GM18867 (cell line): ENCODE measurements around the gene ATP6V1D.
"Not testable (repeated sequence)": the region's sequence is repeated elsewhere in the genome, so short reads cannot be mapped to it uniquely, and the experiment has no call there.

Experiments used
- ATAC-seq: cut with Tn5 transposase; IDR thresholded peaks from one replicate; pipeline ENCODE4 v1.9.1; 2021; ENCODE audit warnings: mild to moderate bottlenecking, moderate library complexity; ENCODE audit not compliant: unreplicated experiment

ATP6V1D gene

GRCh38 chr14:67371247-67372148 is 11.9 kb upstream of the ATP6V1D start:
- ATAC-seq, result no peak

DNA sequence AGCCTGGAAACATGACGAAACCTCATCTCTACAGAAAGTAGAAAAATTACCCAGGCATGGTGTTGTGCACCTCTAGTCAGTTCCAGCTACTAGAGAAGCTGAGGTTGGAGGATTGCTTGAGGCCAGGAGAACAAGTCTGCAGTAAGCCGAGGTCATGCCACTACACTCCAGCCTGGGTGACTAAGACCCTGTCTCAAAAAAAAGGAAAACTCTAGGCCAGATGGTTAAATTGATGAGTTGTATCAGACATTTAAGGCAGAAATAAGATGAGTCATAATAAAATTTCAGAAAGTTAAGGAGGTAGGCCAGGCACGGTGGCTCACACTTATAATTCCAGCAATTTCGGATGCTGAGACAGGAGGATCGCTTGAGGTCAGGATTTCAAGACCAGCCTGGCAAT is 11.2 kb upstream of the ATP6V1D start:
- no peak for ATAC-seq

GRCh38 chr14:67365476-67365875 is 5.9 kb upstream of the ATP6V1D start:
- peak; percentile 78 for ATAC-seq

GRCh38 chr14:67360470-67361206 is 1.0 kb upstream of the ATP6V1D start:
- ATAC-seq, result peak; percentile 26

DNA sequence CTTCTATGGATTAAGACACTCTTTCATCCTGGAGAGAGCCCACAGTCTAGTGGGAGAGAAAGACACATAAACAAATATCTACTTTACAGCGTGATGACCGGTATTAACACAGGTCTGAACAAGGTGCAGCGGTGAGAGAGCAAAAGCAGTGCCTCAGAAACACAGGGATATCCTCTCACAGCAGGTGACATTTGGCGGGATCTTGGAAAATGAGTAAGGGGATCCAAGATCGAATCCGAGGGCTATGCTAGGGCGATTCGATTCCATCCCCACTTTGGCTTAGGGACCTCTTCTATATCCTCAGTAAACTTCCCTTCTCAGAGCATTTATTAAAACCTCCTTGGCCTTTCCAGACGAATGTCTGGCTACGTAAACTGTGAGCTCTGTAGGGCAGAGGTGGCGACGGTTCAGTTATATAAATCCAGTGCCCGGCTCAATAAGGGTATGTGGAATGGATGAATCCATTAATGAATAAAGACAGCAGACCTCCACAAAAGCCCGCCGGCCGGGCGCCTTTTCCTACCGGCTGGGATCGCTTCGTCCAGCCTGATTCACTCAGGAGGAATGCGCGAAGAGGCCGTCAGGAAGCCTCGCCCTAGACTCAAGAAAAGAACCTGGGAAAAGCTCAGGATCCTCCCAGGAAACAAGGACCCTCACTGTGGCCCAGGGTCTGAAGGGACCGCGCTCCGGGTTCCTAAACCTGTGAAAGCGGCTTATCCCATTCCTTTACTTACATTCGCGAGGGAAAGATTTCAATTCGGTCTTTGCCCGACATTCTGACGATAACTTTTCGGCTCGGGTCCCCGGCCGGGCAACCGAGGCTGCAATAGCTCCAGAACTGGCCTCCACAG is 455 bp downstream of the ATP6V1D start:
- peak; percentile 1 for ATAC-seq

DNA sequence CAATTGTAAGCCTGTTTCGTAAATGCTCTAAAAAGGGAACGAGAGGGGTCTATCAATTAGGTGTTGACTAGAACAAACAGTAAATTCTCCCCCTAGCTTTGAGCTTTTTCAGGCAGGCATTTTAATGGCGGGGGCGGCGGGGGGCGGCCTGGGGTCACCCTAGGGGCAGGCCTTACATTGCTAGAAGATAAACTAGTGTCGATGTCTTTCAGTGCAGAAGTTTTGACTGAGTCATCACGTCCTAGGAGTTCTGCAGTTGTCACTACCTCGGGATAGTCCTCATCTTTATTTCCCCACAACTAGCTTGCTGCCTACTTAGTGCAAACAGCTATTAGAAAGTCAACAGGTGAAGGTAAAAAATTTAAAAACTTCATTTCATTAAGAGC is 1.6 kb downstream of the ATP6V1D start:
- no peak for ATAC-seq

DNA sequence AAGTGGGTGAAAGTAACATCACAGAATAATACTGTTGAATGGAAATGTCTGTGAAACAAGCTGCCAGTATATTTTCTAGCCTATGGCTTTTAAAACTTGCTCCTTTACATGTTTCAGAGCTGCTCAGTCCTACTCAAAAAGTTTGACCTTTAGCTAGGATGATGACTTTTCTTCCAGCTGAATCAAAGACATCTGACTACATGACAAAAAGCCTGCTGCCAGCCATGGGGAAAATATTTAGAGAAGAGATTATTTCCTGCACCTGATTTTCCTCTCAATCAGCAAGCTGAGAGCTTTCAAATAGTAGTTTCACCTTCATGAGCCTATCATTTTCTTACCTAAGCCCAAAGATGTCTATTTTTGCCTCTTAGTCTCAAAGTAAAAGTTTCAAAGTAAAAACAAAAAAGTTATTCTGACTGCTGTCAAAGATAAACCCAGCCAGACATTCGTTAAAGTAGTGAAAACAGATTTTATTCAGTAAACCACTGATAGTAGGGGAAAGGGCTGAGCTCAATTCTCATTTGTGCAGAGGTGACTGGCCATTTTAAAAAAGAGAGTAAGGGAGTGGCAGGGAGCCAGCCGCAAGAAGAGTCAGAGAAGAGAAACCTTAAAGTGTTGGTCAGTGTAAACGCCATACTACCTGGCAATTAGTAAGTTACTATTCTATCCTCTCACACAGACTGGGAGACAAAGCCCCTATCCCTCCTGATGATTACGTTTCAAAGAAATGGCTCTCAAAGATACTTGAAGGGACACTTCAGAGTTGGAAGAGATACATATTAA is 2.2 kb downstream of the ATP6V1D start:
- ATAC-seq, result no peak

- no peak for ATAC-seq
Measured at GRCh38 chr14:67352055-67352454, 7.5 kb downstream of the ATP6V1D start.

GRCh38 chr14:67345583-67345982 is 14.0 kb downstream of the ATP6V1D start:
- no peak for ATAC-seq

GRCh38 chr14:67343601-67344230 is 15.9 kb downstream of the ATP6V1D start:
- ATAC-seq, result no peak

DNA sequence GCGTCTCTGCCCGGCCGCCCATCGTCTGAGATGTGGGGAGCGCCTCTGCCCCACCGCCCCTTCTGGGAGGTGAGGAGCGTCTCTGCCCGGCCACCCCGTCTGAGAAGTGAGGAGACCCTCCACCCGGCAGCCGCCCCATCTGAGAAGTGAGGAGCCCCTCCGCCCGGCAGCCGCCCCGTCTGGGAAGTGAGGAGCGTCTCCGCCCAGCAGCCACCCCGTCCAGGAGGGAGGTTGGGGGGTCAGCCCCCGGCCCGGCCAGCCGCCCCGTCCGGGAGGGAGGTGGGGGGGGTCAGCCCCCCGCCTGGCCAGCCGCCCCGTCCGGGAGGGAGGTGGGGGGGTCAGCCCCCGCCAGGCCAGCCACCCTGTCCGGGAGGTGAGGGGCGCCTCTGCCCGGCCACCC is 18.4 kb downstream of the ATP6V1D start:
- ATAC-seq, result not testable (repeated sequence)

- no peak for ATAC-seq
Measured at GRCh38 chr14:67335781-67336180, 23.8 kb downstream of the ATP6V1D start.

DNA sequence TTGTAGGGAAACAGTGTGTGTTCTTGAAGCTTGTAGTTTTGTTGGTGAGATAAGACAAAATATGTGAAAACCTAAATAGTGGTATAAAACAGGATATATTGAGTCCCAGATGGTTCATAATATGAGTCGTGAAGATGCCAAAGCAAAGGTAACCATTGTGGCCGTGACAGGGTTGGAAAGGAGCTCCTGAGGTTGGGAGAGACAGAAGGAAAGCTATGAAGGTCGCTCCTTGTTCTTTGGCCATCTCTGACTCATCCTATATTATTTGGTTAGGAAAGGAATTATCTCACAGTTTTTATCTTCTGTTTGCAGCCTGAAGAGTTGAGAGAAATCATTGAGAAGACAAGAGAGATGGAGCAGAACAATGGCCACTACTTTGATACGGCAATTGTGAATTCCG is 27.1 kb downstream of the ATP6V1D start:
- ATAC-seq, result no peak

DNA sequence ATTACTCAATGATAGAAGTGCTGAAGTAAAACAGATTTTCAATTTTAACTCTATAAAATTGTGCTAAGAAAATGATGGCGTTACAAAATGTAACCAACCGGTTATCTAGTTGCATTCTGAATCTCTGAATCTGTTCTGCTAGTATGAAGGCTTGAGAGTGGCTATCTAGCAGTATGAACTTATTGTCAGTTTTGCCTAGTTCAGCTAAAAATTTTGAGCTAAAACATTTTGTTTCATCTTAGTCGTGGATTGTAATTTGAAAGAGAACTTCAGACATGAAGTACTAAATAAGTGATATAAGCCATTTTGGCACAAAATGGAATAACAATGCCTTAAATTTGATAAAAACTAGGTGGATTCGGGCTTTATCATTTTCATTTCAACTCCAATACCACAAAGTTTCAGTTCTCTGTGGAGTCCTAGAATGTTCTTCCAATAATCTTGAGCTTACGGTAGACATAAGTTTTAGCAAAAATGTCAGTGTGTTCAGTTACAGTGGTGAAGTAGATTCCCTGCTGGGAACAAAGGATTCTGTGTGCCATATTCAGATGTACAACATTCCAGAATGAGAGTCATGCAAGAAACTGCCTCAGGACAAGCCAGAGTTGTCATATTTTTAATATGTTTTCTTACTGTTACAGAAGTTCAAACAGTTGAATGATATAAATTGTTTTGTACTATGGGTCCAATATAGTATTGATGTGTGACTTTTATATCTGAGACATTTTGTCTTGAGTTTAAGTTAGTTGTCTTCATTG is 28.1 kb downstream of the ATP6V1D start:
- no peak for ATAC-seq

- ATAC-seq, result not testable (repeated sequence)
Measured at GRCh38 chr14:67329666-67330065, 29.9 kb downstream of the ATP6V1D start.

GRCh38 chr14:67319142-67319541 is 40.5 kb downstream of the ATP6V1D start:
- no peak for ATAC-seq

DNA sequence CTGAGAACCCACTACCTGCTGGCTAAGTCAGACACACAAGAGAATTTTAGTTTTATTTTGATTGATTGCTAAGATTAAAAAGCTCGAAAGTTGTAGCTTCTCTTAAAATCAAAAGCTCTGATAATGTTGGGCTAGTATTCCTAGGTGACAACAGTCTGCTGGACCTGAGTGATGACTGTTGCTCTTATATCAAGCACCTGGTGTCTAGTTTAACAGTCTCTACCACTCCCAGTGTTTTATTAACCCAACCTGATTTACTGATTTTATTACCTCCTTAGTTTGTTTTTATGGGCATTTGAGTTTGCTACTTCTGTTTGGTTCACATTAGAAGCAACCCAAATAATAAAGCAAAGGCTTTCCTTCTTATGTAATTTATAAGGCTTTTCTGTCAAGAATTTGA is 41.8 kb downstream of the ATP6V1D start:
- ATAC-seq, result no peak

DNA sequence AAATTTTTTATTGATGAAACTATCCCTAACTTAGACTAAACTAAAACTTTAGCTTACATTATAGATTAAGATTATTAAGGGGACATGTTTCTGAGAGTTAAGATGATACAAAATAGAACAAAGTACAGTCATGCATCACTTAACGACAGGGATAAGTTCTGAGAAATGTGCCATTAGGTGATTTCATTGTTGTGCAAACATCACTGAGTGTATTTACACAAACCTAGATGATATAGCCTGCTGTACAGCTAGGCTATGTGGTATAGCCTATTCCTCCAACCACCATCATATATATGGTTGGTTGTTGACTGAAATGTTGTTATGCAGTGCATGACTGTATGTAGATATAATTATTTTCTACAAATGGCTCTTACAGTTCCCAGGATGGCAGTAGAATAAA is 46.5 kb downstream of the ATP6V1D start:
- ATAC-seq, result no peak

DNA sequence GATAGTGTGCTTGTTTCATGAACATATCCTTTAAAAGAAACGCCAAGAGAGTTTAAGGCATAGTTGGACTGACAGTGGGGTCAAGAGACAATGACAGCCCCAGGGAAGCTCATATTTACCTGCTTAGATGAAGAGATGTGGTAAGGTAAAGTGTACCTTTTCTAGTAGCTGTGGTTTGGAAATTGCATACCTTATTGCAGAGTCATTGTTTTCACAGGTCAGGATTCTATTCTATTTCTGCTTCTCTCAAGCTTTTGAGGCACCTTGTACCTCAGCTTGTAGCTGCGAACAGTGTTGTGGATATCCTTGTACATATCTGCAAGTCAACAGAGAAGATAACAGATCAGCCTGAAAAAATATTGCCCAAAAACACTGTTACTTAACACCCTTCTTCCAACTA is 47.7 kb downstream of the ATP6V1D start:
- no peak for ATAC-seq
